RWPE2 (cell line): ENCODE results near the gene NUDT3.

Experiments used
- ATAC-seq: fragments of 200-7000 bp; cut with Tn5 transposase; 3 replicates; pipeline ENCODE4 v1.9.1; 2021; ENCODE audit warnings: low read depth
- DNase-seq: peaks from one replicate; pipeline ENCODE4 v3.0.0-alpha.2; 2020; ENCODE audit warnings: low spot score
- H3K27ac ChIP-seq: fragments of 450-650 bp; 2 replicates; pipeline ENCODE4 v1.5.1; 2017; ENCODE audit warnings: mild to moderate bottlenecking; ENCODE audit not compliant: poor library complexity, severe bottlenecking
- H3K27me3 ChIP-seq: fragments of 250-450 bp; sonication (Bioruptor Pico); 2 replicates; pipeline ENCODE4 v1.5.1; 2021; ENCODE audit warnings: mild to moderate bottlenecking, moderate library complexity; ENCODE audit not compliant: insufficient read depth, poor library complexity, severe bottlenecking
- H3K36me3 ChIP-seq: fragments of 250-450 bp; sonication (Bioruptor Pico); 2 replicates; pipeline ENCODE4 v1.5.1; 2020; ENCODE audit warnings: low read depth, mild to moderate bottlenecking, moderate library complexity
- H3K4me1 ChIP-seq: fragments of 250-450 bp; sonication (Bioruptor Pico); 2 replicates; pipeline ENCODE4 v1.5.1; 2021; ENCODE audit warnings: mild to moderate bottlenecking, moderate library complexity; ENCODE audit not compliant: insufficient read depth, poor library complexity, severe bottlenecking
- H3K4me3 ChIP-seq: fragments of 250-450 bp; sonication (Bioruptor Pico); 2 replicates; pipeline ENCODE4 v1.5.1; 2021; ENCODE audit warnings: mild to moderate bottlenecking, moderate library complexity; ENCODE audit not compliant: severe bottlenecking
- H3K9me3 ChIP-seq: fragments of 250-450 bp; sonication (Bioruptor Pico); 2 replicates; pipeline ENCODE4 v1.5.1; 2021; ENCODE audit warnings: mild to moderate bottlenecking, moderate library complexity; ENCODE audit not compliant: severe bottlenecking
- CTCF ChIP-seq: fragments of 450-650 bp; IDR thresholded peaks from one replicate; pipeline ENCODE4 v1.5.1; 2017; ENCODE audit warnings: mild to moderate bottlenecking, moderate library complexity; ENCODE audit not compliant: poor library complexity, severe bottlenecking

Gene NUDT3

DNA sequence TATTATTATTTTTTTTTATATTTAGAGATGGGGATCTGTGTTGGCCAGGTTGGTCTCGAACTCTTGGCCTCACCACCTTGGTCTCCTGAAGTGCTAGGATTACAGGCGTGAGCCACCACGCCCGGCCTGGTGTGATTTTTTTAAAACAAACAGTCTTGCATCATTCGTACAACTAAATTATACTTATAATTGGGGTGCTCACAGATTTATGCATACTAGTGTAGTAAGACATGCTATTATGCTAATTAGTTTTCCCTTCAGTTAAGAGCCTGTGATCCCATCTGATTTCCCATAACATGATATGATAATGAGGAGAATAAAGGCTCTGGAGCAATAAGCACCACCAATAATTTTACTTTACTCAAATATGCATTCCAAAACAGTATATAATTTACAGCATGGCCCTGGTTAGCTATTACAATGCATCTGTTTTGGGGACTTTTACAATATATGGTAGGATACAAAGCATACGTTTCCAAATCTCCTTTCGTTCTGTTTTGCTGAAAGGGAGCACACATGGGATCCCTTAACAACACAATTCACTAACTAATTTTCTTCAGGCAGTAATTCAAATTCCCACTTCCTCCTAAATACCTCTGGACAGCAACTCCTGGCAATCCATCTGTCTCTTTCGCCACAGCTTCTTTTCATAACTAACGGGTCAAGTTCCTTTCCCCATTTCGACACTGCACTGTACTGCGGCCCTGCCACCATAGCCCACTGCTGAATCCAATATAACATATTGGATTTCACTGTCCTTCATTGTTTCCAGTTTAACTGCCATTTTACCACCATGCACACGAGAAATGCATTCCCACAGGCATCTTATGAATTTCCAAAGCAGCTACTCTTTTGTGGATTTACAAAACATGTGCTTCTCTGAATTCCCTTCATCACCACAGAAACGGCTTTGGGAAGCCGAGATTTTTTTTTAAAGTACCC is 1.7 kb downstream of the NUDT3 start:
- no peak for DNase-seq

GRCh38 chr6:34389034-34389433 is 3.4 kb downstream of the NUDT3 start:
- Histone ChIP-seq H3K4me3 (no peak overlapping the region), H3K36me3 (peaks cover 2% of the 10 kb centered on the region; the same call in 1 of the 2 replicates), H3K27me3 (no peaks in the 10 kb centered on the region), H3K27ac (no peak overlapping the region), H3K9me3 (no peaks in the 10 kb centered on the region), H3K4me1 (peaks cover 5% of the 10 kb centered on the region)
- ATAC-seq (no peak), DNase-seq (no peak)
- TF ChIP-seq CTCF = no peak

More for the DNA sequence above, 1.7 kb downstream of the NUDT3 start:
- peaks cover 5% of the 10 kb centered on the region for H3K4me1 ChIP-seq
- ATAC-seq = peak; percentile 34; the same call in 2 of the 3 replicates
- peak overlapping the region; percentile 84 for H3K27ac ChIP-seq
- H3K4me3 ChIP-seq = peak overlapping the region; percentile 95
- peaks cover 2% of the 10 kb centered on the region; the same call in 1 of the 2 replicates for H3K36me3 ChIP-seq
- TF ChIP-seq CTCF = no peak
- no peaks in the 10 kb centered on the region for H3K9me3 ChIP-seq
- no peaks in the 10 kb centered on the region for H3K27me3 ChIP-seq

DNA sequence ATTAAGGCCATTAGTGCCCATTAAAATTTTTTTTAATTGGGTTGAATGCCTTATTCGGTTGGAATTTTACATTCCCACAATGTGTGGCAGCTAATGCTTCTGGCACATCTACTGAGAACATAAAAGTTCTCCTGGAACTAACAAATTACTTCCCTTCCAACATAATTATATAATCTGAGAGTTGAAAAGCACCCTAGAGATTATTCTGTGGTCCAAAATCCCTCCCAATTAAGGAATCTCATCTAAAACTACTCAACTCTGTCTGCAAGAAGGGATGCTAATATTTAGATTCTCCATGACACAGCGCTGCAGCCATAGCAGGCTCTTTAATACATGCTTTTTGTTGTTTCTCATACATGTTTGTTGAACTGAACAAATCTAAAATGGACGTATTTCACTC is 4.0 kb downstream of the NUDT3 start:
- Histone ChIP-seq H3K4me3 (no peak overlapping the region), H3K27ac (no peak overlapping the region), H3K27me3 (no peaks in the 10 kb centered on the region), H3K4me1 (peaks cover 5% of the 10 kb centered on the region), H3K36me3 (peaks cover 2% of the 10 kb centered on the region; the same call in 1 of the 2 replicates), H3K9me3 (no peaks in the 10 kb centered on the region)
- ATAC-seq = no peak
- no peak for TF ChIP-seq CTCF
- DNase-seq = no peak

DNA sequence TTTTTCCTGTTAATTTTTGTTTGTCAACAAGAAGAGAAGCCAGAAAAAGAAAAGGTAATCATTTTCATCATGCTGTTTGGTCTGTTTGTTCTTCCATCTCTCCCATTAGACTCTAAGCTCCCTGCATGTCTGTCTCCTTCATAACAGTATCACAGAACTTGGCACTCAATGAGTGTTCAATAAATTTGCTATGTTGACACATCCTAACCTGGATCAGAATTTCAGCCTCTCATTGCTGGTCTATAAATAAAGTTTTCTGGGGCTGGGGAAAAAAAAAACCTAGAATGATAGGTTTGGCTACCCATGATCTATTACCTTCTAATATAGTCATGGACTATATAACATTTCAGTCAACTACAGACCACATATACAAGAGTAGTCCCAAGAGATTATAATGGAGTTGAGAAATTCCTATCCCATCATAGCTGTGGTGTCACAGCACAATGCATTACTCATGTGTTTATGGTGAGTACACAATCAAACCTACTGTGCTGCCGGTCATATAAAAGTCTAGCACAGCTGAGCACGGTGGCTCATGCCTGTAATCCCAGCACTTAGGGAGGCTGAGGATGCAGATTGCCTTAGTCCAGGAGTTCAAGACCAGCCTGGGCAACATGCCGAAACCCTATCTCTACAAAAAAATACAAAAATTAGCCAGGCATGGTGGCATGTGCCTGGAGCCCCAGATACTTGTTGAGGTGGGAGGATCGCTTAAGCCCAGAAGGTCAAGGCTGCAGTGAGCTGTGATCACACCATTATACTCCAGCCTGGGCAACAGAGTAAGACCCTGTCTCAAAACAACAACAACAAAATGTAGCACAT is 5.9 kb downstream of the NUDT3 start:
- Histone ChIP-seq H3K36me3 (peaks cover 2% of the 10 kb centered on the region; the same call in 1 of the 2 replicates), H3K27ac (no peak overlapping the region), H3K27me3 (no peaks in the 10 kb centered on the region), H3K4me3 (no peak overlapping the region), H3K9me3 (no peaks in the 10 kb centered on the region), H3K4me1 (peaks cover 5% of the 10 kb centered on the region)
- DNase-seq (no peak), ATAC-seq (peak; percentile 78)
- TF ChIP-seq CTCF = no peak
